Activated T-helper 9 cell treated with anti-CD3 and anti-CD28 coated beads, Interleukin-2, amount 50 U/mL, for 16 hours (primary cell): ENCODE results near the gene ATP8B1.
"Not testable (repeated sequence)": the region's sequence is repeated elsewhere in the genome, so short reads cannot be mapped to it uniquely, and the experiment has no call there.

Source experiments
- DNase-seq: peaks from one replicate; pipeline ENCODE4 v3.0.0-alpha.2; 2020; ENCODE audit warnings: low read depth

The ATP8B1 gene

DNA sequence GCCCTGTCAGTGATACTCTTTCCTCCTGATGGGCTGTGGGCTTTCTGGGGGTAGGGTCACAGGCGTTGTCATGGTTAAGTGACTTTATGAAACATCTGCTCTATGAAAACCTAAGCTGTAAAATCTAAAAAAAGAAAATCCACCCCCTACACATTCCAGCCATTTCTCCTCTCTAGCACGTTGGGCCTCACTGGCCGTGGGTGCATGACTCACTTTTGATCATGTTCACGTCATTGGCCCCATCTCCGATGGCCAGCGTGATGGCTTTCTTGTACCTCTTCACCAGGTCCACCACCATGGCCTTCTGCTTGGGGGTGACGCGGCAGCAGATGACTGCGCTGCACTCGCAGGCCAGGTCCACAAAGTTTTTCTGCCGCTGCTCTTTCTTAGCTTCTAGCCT lies 142.2 kb downstream of the ATP8B1 start:
- DNase-seq = no peak

DNA sequence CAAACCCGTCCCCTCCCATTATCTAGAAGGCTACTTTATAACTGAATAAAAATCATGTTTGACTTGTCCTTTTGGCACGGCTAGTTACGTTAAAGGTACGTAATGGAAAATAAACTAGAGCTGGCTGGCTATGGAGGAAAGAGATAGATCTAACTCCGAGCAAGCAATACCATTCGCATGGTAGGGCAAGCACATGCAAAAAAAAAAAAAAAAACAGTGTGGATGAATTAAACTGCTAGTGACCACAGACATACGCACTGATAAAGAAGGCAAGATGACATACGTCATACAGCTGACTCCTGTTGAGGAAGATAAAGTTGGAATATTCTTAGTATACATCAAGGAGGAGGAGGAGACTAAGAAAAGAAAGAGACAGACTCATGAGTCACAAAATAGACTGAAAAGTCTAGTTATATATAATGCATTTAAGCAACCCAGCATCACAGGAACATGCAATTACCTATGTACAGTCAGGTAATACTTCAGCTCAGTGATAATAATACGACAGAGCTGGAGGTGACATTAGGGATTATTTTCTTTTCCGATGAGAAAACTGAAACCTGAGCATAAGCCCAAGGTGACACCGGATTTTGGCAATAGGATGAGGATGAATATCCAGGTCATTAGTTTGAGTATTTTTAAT lies 143.5 kb downstream of the ATP8B1 start:
- DNase-seq = no peak

DNA sequence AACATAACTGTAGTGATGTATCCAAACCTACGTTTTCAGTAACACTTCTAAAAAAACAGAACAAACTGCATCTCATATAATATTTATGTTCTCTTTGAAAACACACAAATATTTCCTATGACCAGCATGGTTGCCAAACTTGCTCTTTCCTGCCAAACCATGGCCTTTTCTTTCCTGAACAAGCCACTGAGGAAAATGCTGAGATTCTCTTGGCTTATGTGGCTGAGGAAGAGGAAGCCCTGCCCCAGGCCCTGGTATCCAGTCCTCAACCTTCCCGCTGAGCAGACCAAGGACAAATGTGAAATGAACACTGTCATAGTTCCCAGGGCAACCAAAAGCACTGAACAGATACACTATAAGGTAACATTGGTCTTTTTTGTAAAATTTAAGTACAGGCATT lies 145.6 kb downstream of the ATP8B1 start:
- no peak for DNase-seq

DNA sequence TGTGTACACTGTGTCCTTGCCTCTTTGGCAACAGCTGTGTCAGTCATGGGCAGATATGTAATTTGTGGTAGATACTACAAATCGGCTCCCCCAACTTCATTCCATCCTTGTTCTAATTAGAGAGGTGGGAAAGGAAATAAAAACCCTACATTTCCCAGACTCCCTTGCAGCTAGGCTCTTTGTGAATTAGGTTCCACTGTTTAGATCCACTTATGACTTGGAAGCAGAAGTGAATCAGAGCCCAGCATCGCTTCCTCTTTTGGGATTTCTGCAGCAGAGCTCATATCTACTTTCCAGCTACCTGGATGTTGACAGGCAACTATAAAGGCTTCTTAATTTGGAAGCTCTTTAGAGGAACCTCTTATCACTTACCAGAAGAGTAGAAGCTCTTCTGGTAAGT lies 147.4 kb downstream of the ATP8B1 start:
- DNase-seq = no peak

DNA sequence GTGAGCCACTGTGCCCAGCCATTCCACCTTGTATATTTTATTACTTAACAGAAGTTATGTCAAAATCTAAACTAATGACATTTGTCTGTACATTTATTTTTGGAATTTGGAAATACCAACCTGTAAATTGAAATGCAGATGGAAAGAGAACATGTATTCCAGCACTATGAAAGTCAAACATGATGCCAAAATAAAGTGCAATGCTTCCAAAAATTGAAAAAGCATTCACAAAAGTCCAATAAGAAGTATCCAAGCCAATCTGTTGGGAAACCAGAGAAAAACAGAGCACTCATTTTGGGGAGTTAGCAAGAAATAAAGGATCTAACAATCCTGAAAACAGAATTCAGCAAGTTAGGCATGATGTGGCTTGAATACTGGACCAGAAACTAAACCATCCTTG lies 151.2 kb downstream of the ATP8B1 start:
- DNase-seq = no peak

DNA sequence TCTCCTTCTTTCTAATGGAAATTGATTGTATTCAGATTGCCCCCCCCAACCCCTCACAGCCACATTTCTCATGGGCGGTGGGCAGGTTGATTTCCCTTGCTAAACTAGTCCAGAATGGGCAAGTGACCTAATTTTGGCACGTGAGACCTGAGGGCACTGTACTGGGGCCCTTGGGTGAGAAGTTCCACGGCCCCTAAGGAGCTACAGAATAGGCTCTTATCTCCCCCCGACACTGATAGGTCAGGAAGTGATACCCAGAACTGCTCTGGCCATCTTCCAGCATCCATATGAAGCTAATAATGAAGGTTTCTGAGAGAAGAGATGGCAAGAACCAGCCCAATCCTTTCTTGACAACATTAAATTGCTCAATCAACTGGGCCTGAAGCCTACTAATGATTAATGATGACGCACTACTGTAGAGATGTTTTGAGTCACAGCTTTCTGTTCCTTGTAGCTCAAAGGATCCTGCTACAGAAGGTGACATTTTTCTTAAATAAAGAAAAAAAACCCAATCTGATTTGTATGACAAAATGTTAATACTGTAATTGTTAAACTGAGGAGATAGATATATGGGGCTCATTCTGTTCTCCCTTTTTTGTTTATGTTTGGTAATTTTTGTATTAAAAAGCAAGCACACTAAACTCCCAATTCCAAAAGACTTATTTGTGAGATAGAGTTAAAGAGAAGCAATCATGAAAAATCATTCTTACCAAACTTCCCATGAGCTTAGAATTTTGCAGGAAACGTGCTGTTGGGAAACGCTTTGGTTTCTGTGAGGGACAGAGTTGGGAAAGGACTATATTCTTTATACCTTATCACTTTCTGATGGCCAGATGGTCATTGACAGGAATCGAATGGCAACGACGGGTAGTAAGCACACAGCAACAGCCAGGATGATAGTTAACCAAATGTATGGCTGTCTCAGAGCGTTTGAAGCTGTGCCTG lies 153.3 kb downstream of the ATP8B1 start:
- no peak for DNase-seq

DNA sequence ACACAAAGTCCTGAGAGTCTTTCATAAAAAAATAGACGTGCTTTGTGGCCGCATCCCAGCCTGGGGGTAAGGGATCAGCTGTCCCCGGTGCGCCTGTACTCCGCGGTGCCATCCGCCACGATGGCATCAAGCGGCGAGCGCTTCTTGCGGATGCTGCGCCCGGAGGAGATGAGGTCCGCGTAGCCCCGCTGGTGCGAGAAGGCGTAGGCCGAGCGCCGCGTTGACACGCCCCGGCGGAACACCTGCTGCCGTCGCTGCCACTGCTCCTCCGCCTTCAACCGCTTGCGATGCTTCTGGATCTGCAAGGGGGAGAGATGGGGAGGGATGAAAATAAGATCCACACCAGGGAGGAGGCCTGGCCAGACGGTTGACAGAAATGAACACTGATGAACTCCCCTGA lies 154.7 kb downstream of the ATP8B1 start:
- no peak for DNase-seq

DNA sequence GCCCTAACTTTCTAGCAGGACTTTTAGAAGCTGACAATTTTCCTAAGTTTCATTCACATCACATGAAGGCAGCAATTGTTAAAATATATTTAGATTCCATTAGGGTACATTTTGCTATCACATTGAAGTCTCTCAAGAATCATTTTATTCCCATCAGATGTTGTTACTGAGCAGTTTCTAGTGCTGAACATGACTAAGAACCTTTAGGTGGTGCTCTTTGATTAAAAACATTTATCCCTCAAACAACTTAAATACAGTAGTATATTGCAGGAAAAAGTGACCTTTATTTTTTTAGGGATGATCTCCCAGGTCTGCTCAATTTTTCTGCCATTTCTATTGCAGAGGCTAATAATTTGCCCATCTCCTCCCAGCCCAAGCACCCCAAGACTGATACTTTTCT lies 158.6 kb downstream of the ATP8B1 start:
- DNase-seq = no peak

DNA sequence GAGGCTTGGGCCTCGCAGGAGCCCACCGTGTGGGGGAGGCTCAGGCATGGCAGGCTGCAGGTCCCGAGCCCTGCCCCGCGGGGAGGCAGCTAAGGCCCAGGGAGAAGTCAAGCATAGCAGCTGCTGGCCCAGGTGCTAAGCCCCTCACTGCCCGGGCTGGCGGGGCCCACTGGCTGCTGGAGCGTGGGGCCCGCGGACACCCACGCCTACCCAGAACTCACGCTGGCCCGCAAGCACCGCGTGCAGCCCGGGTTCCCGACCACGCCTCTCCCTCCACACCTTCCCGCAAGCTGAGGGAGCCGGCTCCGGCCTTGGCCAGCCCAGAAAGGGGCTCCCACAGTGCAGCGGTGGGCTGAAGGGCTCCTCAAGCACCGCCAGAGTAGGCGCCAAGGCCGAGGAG lies 159.4 kb downstream of the ATP8B1 start:
- DNase-seq = not testable (repeated sequence)

DNA sequence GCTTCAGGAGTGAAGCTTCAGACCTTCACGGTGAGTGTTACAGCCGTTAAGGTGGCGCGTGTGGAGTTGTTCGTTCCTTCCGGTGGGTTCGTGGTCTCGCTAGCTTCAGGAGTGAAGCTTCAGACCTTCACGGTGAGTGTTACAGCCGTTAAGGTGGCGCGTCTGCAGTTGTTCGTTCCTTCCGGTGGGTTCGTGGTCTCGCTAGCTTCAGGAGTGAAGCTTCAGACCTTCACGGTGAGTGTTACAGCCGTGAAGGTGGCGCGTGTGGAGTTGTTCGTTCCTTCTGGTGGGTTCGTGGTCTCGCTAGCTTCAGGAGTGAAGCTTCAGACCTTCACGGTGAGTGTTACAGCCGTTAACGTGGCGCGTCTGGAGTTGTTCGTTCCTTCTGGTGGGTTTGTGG lies 160.7 kb downstream of the ATP8B1 start:
- DNase-seq = not testable (repeated sequence)

DNA sequence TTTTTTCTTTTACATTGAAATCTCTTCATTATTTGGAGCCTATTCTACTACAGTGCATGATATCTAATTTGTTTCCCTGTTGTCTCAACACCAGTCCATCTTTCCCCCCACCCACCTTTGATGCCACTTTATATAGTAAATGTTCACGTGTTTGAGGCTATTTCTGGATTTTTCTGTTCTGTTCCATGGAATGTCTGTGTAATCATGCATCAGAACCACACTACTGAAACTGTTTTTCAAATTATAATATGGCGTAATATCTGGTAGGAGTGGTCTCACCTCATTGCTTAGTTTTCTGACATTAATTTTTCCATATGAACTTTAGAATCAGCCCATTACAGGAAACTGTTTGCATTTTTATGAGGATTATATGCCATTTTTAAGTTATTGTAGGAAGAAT lies 162.4 kb downstream of the ATP8B1 start:
- no peak for DNase-seq

DNA sequence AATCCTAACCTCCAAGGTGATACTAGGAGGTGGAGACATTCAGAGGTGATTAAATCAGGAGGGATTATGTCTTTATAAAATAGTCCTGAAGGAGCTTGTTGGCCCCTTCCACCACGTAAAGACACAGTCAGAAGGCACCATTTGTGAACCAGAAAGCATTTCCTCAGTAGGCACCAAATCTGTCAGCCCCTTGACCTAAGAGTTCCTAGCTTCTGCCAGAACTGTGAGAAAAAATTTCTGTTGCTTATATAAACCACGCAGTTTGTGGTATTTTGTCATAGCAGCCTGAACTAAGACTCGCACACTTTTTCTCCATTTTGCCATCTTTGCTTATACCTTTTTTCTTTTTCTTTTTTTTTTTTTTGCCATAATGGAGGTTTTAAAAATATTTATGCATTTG lies 162.9 kb downstream of the ATP8B1 start:
- DNase-seq = no peak

DNA sequence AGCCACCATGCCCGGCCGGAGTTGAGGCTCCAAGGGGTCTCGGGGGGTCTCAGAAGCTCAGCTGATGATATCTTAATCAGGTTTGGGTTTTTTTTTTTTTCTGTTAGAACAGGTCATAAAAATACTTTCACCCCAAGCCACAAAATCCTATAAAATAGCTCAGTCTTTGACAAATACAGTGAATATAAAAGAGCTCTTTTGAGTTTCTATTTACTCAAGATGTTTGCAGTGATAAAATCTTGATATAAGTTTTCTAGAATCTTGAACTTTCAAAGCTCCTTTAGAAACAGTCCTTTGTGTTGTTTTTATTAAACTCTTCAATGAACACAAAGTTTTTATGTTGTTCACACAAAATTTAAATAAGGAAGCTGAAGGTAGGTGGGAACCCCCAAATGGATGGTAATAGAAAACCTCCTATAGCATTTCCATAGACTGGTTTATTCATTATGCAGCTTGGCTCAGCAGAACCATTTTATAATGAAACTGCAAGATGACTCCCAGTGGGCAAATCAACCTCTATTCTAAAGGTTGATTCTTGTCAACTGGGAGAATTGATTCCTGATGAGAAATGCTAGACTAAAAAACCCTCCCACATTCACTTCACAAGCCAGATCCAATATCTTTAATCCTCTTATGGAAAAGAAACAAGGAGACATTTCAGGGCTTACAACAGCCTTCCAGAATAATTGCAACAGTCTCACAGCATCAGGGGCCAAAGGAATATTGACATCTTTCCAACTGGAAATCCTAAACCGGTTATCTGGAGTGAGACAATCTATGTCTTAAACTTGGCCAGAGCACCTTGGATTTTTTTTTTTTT lies 167.9 kb downstream of the ATP8B1 start:
- DNase-seq = no peak

DNA sequence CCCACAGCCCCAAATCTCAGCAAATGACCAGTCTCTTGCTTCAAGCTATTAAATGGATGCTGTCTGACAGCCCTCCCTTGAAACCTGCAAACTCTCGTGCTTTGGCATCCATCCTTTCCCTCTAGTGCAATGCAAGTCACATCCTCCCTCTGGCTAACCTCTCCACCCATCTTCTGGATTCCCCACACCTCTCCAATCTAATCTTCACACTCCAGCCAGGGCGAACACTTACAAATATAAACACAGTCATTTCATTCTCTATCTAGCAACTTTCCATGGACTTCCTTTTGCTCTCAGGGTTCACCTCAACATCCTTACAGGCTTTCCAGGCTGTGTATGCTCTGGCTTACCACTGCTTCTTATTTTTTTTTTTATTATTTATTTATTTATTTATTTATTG lies 171.4 kb downstream of the ATP8B1 start:
- DNase-seq = no peak

DNA sequence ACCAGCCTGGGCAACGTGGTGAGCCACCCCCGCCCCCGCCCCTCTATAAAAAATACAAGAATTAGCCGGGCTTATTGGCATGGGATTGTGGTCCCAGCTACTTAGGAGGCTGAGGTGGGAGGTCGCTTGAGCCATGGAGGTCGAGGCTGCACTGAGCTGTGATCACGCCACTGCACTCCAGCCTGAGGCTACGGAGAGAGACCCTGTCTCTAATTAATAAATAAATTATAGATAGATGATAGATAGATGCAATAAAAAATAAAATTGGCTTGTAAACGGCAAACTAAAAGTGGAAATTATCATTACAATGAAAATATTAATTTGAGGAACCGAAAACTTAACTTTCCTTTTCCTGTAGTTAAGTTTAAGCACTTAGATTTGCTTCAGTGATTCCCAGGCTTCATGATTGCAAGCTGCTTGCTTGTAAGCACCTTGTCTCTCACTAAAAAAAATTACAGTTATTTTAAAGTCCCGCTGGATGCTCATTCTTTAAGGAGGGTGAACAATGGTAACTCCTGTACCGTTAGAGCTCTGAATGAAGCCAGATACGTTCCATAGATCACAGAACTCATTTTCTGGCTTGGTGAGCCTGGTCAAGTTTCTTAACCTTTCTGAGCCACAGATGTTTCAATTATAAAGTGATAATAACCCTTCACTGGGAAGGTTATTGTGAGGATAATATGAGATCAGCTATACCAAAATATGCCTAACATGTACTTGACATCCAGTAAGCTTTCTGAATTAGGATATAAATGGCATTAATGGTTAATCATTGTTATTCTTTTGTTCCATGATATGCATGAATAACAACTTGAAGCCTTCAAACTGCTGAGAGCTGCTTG lies 172.1 kb downstream of the ATP8B1 start:
- no peak for DNase-seq

DNA sequence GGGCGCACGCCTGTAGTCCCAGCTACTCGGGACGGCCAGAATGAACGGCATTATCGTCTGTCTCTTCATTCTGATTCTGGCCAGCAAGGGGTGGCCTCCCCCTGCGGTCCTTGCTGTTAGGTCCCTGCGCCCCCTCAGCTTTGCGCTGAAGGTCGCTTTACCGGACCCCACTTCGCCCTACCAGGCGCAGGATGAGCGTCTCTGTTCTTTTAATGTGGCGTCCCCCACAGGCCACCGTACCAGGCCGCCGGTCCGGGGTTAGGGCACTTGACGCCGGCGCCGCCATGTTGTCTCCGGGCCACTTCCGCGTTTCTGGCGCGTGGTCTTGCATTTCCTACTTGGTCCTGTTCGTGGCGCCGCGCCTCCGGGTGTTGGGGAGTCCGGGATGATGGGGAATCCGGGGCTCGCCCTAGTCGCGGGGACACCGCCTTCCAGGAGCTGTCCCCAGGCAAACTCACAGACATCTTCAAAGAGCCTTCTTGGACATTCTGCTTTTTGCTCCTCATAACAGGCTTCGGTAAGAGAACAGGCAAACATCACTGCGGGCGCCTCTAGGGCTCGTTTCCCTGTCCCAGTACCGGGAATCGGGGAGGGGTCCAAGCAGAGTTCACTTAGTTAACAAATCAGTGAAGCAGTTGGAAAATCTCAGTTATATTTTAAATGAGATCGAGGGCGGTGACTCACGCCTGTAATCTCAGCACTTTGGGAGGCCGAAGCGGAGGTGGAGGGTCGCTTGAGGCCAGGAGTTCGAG lies 172.9 kb downstream of the ATP8B1 start:
- DNase-seq = peak; percentile 90

DNA sequence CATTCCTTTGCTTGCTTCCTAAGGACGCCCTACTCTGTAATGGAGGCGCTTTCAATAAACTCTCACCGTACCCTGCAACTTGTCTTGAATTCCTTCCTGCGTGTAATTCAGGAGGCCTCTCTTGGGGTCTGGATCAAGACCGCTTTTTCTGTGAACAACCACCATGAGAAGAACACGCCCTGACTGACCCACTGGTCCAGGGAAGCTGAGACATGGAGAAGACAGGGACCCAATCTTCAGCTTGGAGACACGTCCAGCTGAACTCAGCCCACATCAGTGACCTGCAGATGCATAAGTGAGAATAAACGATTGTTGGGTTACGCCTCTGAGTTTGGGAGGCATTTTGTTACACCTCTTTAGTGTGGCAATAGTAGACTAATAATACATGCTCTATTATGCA lies 173.7 kb downstream of the ATP8B1 start:
- DNase-seq = no peak

DNA sequence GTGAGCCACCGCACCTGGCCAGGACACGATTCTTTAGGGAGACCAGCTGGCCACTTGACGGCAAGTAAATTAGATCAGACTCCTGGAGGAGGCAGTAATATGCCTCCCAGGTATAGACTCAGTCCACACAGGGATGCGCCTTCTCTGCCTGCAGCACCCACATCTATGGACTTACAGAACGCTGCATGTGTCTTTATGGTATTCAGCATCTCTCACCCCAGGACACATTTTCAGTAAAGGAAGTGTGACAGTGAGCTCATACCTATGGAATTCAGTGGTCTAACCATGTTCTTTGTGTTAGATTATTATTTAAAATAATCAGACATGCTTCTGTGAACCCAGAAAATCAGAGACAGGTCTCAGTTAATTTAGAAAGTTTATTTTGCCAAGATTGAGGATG lies 175.6 kb downstream of the ATP8B1 start:
- no peak for DNase-seq

DNA sequence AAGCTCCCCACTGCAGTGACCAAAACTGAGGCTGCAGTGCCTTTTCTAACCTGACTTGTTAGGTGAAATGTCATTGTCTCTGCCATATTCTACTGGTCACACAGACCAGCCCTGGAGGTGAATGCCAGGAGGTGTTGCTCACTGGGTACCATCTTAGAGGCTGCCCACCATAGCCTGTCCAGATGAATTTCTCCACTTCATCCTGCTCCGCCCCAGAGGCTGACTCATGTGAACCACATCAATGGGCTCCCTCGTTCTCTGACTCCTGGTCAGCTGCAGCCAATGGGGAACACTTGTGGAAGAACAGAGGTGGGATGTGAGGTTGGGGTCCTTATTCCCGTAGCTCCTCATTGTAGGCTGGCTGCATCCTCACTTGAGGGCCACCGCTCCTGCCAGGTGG lies 178.1 kb downstream of the ATP8B1 start:
- no peak for DNase-seq

DNA sequence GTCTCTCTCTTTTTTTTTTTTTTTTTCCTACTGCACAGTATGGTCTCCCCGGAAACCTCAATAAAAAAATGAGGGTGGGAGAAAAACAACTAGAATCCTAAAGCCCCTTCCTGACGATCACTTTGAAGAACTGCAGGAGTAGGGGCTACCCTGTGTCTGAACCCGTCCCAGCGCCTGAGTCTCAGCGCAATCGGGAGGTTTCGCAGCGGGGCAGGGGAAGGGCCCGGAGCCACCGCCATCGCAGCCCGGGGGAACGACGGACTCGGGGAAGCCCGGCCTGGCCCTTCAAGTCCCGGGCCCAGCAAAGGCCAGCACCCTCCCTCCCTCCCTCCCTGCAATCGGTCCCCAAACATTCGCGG lies 181.9 kb downstream of the ATP8B1 start:
- no peak for DNase-seq

DNA sequence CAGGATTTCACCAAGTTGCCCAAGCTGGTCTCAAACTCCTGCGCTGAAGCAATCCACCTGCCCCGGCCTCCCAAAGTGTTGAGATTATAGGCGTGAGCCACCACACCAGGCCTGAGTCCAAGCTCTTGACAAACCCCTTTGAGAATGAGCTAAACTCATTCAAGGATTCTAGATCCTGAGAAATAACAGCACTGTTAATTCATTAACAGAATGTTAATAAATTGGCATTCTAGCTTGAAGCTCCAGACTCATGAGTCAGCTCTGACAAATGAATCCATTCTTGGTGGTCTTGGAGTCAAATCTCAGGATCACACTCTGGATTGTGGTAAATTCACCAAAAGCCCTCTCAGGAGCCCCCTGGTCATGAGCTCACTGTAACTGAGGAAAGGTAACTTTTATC lies 183.2 kb downstream of the ATP8B1 start:
- DNase-seq = no peak
